ENCODE data around the gene SIDT2. TPM values are rescaled to one million over a fixed set of nuclear protein-coding genes. Genes with fewer than 3 reads are reported as not detected.

SIDT2 gene
- total RNA-seq, 1 experiment from 2014 or later: 3.1 TPM

DNA sequence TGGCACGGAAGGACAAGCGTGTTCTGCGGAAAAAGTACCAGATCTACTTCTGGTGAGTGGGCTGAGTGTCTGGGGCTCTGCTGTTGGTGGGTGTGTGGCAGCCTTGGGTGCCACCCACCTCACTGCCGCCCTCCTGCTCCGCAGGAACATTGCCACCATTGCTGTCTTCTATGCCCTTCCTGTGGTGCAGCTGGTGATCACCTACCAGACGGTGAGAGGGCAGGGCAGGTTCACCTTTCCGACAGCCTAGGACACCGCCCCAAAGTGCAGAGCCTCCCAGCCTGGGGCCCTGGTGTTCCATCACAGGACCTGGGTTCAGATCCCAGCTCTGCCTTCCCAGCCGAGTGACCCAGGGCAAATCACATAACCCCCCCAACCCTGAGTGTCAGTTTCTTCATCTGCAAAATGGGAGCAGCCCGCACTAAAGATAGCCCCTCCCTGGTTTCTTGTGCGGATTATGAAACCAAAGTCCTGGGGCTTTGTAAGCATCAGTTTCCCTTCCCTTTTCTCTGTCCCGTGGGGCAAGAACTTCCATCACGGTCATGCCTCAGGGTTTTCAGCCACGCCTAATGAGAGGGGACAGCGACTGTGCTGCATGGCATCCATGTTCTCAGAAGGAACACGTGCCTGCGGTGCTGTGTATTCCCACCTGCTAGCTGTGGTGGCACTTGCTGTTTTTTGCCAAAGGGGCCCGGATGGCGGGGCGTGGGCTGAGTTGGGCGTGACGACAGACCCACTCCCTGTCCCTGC lies 10.8 kb downstream of the SIDT2 start:
- no peak for DNase-seq (ENCODE audit: low spot score)

DNA sequence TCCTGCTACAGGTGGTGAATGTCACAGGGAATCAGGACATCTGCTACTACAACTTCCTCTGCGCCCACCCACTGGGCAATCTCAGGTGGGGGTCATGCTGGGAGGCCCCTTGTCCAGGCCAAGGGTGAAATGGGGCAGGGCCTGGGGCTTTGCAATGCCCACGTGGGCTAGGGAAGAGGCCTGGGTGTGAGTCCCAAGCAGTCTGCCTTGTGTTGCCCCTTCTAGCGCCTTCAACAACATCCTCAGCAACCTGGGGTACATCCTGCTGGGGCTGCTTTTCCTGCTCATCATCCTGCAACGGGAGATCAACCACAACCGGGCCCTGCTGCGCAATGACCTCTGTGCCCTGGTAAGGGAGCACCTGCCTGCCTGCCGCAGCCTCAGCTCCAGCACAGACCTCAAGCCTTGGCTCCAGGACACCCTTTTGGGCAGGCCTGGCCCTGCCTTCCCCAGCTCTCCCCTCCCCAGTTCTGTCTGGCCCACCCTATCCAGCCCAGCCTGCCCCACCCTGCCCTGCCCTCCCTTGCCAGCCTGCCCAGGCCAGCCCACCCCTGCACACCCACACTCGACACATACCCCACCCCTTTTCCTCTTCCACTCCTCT lies 11.5 kb downstream of the SIDT2 start:
- DNase-seq (ENCODE audit: low spot score): no peak

DNA sequence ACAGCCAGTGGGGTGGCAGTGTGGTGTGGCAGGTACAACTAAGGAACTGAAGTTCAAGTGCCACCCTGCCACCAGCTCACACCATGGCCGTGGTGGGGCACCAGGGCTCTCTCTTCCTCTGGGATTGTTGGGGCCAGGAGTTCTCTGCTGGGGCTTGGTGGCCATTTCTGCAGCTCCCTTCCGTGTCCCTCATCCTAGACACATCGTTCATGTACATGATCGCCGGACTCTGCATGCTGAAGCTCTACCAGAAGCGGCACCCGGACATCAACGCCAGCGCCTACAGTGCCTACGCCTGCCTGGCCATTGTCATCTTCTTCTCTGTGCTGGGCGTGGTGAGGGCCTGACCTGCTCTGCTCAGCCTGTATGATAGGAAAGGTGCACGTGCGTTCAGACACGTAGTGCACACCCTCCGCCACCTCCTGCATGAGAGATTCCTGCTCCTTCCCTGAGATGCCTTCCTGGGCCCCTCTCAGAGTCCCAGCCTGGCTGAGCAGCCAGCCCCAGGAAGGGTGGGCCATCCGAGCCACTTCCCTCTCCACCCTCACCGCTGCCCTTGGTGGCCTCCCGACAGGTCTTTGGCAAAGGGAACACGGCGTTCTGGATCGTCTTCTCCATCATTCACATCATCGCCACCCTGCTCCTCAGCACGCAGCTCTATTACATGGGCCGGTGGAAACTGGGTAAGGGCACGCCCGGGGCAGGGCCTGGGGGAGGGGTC lies 13.3 kb downstream of the SIDT2 start:
- no peak for DNase-seq (ENCODE audit: low spot score)

DNA sequence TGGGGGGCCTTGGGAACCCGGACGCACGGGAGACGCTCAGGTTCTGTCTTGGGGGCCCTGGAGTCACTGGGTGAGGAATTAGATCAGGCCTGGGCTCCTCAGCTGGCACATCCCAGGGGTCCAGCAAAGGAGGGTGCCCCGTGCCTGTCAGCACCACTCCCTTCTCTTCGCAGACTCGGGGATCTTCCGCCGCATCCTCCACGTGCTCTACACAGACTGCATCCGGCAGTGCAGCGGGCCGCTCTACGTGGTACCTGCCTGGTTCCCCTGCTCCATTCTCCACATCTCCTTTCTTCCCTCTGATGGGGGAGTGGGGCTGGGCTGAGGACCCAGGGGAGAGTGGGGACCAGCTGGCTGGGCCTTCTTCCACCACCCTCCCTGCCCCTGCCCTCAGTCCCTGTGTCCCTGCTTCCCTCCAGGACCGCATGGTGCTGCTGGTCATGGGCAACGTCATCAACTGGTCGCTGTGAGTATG lies 13.9 kb downstream of the SIDT2 start:
- no peak for DNase-seq (ENCODE audit: low spot score)

GRCh38 chr11:117193130-117194020 lies 14.8 kb downstream of the SIDT2 start:
- no peak for DNase-seq (ENCODE audit: low spot score)

GRCh38 chr11:117194267-117194666 lies 15.7 kb downstream of the SIDT2 start:
- no peak for DNase-seq (ENCODE audit: low spot score)

DNA sequence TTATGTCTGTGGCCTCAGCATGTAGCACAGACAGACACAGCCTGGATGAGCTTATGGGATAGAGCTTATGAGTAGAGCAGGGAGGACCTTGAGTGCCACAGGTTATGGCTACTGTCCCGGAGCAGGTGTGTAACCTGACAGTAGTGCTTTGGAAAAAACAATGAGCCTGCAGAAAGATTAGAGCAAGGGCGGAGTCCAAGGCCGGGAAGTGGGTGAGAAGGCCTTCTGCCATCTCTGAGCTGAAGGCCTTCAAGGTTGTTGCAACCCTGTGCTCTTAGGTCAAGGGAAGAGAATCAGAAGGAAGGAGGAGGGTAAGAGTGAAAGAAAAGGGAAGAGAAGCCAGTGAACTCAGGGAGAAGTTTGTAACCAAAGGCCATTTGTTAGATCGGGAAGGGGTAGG lies 16.7 kb downstream of the SIDT2 start:
- no peak for DNase-seq (ENCODE audit: low spot score)

GRCh38 chr11:117195761-117196160 lies 17.2 kb downstream of the SIDT2 start:
- DNase-seq (ENCODE audit: low spot score): no peak

DNA sequence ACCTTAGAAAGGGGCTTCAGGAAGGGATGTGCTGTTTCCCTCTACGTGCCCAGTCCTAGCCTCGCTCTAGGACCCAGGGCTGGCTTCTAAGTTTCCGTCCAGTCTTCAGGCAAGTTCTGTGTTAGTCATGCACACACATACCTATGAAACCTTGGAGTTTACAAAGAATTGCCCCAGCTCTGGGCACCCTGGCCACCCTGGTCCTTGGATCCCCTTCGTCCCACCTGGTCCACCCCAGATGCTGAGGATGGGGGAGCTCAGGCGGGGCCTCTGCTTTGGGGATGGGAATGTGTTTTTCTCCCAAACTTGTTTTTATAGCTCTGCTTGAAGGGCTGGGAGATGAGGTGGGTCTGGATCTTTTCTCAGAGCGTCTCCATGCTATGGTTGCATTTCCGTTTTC lies 18.5 kb downstream of the SIDT2 start:
- no peak for DNase-seq (ENCODE audit: low spot score)

GRCh38 chr11:117197516-117198456 lies 19.2 kb downstream of the SIDT2 start:
- no peak for DNase-seq (ENCODE audit: low spot score)

GRCh38 chr11:117198613-117199012 lies 20.1 kb downstream of the SIDT2 start:
- no peak for DNase-seq (ENCODE audit: low spot score)

GRCh38 chr11:117199053-117199915 lies 20.7 kb downstream of the SIDT2 start, which contains the start of gene TAGLN:
TSS of gene TAGLN (plus strand) at chr11:117199370. CDS start at chr11:117203014, 3,644 bp downstream.
- DNase-seq (ENCODE audit: low spot score): peak; percentile 61

- DNase-seq (ENCODE audit: low spot score): no peak
Observed at GRCh38 chr11:117199916-117200812, 21.6 kb downstream of the SIDT2 start.

DNA sequence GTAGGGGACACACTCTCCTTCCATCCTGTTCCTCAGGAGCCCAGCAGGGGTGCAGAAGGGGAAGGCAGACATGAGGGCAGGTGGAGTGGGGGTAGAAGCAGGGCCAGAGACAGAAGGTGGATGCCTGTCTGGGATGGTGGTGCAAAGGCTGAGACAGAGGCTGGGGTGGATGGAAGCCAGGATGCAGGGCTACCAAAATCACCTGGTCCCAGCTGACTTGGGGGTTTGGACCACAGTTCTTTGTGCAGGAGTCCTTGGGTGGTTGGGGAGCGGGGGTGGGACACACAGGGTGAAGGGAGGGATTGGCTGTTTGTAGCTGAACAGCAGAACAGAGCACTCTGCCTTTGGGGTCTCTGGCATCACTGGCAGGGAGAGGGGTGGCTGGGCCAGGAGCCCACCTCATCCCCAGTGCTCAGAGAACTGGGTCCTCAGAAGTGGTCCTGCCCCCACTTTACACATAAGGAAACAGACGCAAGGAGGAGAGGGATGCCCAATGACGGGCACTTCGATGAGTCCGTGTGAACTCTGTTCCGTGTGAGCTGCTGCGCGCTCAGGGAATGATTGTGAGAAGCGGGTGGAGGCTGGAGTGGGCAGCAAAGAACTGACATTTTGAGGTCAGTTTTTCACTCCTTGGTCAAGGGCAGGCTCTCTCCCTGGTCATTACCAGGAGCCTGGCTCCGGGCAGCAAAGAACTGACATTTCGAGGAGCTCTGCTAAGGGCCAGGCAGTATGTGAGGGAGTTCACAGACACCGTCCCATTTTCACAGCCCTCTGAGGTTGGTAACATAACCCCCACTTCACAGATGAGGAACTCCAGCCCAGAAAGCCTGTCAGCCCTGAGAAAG lies 22.5 kb downstream of the SIDT2 start:
- no peak for DNase-seq (ENCODE audit: low spot score)

- DNase-seq (ENCODE audit: low spot score): no peak
Observed at GRCh38 chr11:117201658-117202305, 23.2 kb downstream of the SIDT2 start.

- DNase-seq (ENCODE audit: low spot score): no peak
Observed at GRCh38 chr11:117202386-117203068, 24.0 kb downstream of the SIDT2 start.

- DNase-seq (ENCODE audit: low spot score): no peak
Observed at GRCh38 chr11:117203069-117203407, 24.5 kb downstream of the SIDT2 start.
